Measurements from ENCODE around the gene SUPT4H1. TPM values are rescaled to one million over a fixed set of nuclear protein-coding genes. Genes with fewer than 3 reads are reported as not detected.
A peak's percentile ranks its signal among the peaks of the same experiment; 100 is the strongest.

SUPT4H1 gene
- total and polyA plus RNA-seq, 9 of the 15 experiments (the other 6 are each of a cell fraction or from before 2014, with no cell fraction given) = 62.1 to 320 (median 117) TPM

- TF ChIP-seq TAF1 (IDR thresholded peaks at IDR 0.05; ENCODE audit: control insufficient read depth, extremely low read depth, insufficient read depth, low read length, severe bottlenecking) (peak; percentile 92), MCM7 (IDR thresholded peaks at IDR 0.05) (no peak), BRF1 (IDR thresholded peaks at IDR 0.05; ENCODE audit: borderline replicate concordance, extremely low read depth, insufficient read length) (no peak), NR0B1 (IDR thresholded peaks at IDR 0.05; ENCODE audit: partially characterized antibody) (no peak), HMGXB4 (CRISPR knock-in tag; IDR thresholded peaks at IDR 0.05) (no peak), MAFK (IDR thresholded peaks at IDR 0.05; ENCODE audit: low read length) (peak; percentile 39; the same call in 1 of the 2 replicates), RFX5 (IDR thresholded peaks at IDR 0.05; ENCODE audit: low read depth, low read length) (no peak), CBX5 (IDR thresholded peaks at IDR 0.05; ENCODE audit: borderline replicate concordance, low read depth) (no peak), ILF3 (IDR thresholded peaks at IDR 0.05; ENCODE audit: borderline replicate concordance) (no peak), ZNF134 (CRISPR knock-in tag; conservative IDR thresholded peaks at IDR 0.05) (peak; percentile 85; the same call in 1 of the 2 replicates), SRF (CRISPR knock-in tag; IDR thresholded peaks at IDR 0.05) (0 out of 4 replicates have a peak, but pooled peaks of 1 of the 2 experiments have one; percentile 54), THRB (CRISPR knock-in tag; conservative IDR thresholded peaks at IDR 0.05) (no peak), MAX (CRISPR knock-in tag; IDR thresholded peaks at IDR 0.05) (peak; percentile 43), ARNT (IDR thresholded peaks at IDR 0.05) (peak; percentile 0 to 19; a peak in 2 of 4 replicates), KLF6 (CRISPR knock-in tag; IDR thresholded peaks at IDR 0.05; ENCODE audit: borderline replicate concordance) (no peak), ZNF398 (CRISPR knock-in tag; IDR thresholded peaks at IDR 0.05) (no peak), E2F4 (CRISPR knock-in tag; IDR thresholded peaks at IDR 0.05; ENCODE audit: low read depth) (no peak; the same call in 1 of the 2 replicates)
Measured at GRCh38 chr17:58338841-58339754, 12.9 kb downstream of the SUPT4H1 start (continued).
